HepG2 (cell line): ENCODE measurements around the gene DLG5. TPM values are rescaled to one million over a fixed set of nuclear protein-coding genes. Genes with fewer than 3 reads are reported as not detected.

Experiments
- ARID2 ChIP-seq: sonication (generic); formaldehyde crosslinking; IDR thresholded peaks from 2 replicates; pipeline ENCODE4 v1.8.1; 2022; ENCODE audit warnings: mild to moderate bottlenecking, missing genetic modification reagents, borderline replicate concordance
- ARID5B ChIP-seq: IDR thresholded peaks from 2 replicates; pipeline ENCODE4 v1.4.0; 2020; ENCODE audit warnings: mild to moderate bottlenecking, missing genetic modification reagents
- ARNTL ChIP-seq: sonication (generic); formaldehyde crosslinking; IDR thresholded peaks from 2 replicates; pipeline ENCODE4 v1.4.0; 2020; ENCODE audit warnings: mild to moderate bottlenecking, missing genetic modification reagents
- ATF2 ChIP-seq: sonication (generic); formaldehyde crosslinking; IDR thresholded peaks from 2 replicates; pipeline ENCODE4 v1.4.0; 2020; ENCODE audit warnings: missing genetic modification reagents
- ATF4 ChIP-seq, 2 experiments: fragments of 450-650 bp in 1 of 2; sonication (generic) in 1 of 2; formaldehyde crosslinking; IDR thresholded peaks; 2 replicates each; pipeline versions ENCODE4 v1.5.0 to v1.8.0; 2020 to 2022; ENCODE audit warnings: mild to moderate bottlenecking in 1 of 2, missing genetic modification reagents in 1 of 2
- CERS6 ChIP-seq: sonication (generic); formaldehyde crosslinking; IDR thresholded peaks from 2 replicates; pipeline ENCODE4 v1.5.0; 2020; ENCODE audit warnings: missing genetic modification reagents
- FOXJ3 ChIP-seq: sonication (generic); formaldehyde crosslinking; IDR thresholded peaks from 2 replicates; pipeline ENCODE4 v1.4.0; 2020; ENCODE audit warnings: missing genetic modification reagents, mild to moderate bottlenecking, borderline replicate concordance
- KMT2B ChIP-seq: IDR thresholded peaks from 2 replicates; pipeline ENCODE4 v1.6.1; 2016; ENCODE audit warnings: missing genetic modification reagents, missing compliant biosample characterization
- MED1 ChIP-seq: sonication (generic); formaldehyde crosslinking; IDR thresholded peaks from 2 replicates; pipeline ENCODE4 v1.4.0; 2020; ENCODE audit warnings: missing genetic modification reagents
- NFYC ChIP-seq: IDR thresholded peaks from 2 replicates; pipeline ENCODE4 v1.6.1; 2016; ENCODE audit warnings: missing genetic modification reagents, missing compliant biosample characterization
- PCBP2 ChIP-seq: fragments of 200-400 bp; formaldehyde crosslinking; optimal IDR thresholded peaks from 2 replicates; pipeline ENCODE3; 2018; ENCODE audit warnings: low read length, low read depth; ENCODE audit not compliant: poor library complexity, severe bottlenecking
- PHF21A ChIP-seq: sonication (generic); formaldehyde crosslinking; IDR thresholded peaks from 2 replicates; pipeline ENCODE4 v1.5.0; 2020; ENCODE audit warnings: mild to moderate bottlenecking, missing genetic modification reagents
- POLR2A ChIP-seq, 2 experiments: IDR thresholded peaks; 2 replicates each; pipeline ENCODE4 v1.6.1; 2011; ENCODE audit warnings: low read depth in 2 of 2, low read length in 2 of 2, mild to moderate bottlenecking in 1 of 2, moderate library complexity in 1 of 2; ENCODE audit not compliant: insufficient read depth in 1 of 2
- SP5 ChIP-seq: IDR thresholded peaks from 2 replicates; pipeline ENCODE4 v1.6.1; 2016; ENCODE audit warnings: low read depth, borderline replicate concordance
- TCF7 ChIP-seq: sonication (generic); IDR thresholded peaks from 2 replicates; pipeline ENCODE4 v1.6.1; 2016; ENCODE audit warnings: antibody characterized with exemption, low read depth
- ZFY ChIP-seq: sonication (generic); formaldehyde crosslinking; IDR thresholded peaks from 2 replicates; pipeline ENCODE4 v1.4.0; 2020; ENCODE audit warnings: missing genetic modification reagents
- ZNF275 ChIP-seq: sonication (generic); formaldehyde crosslinking; IDR thresholded peaks from 2 replicates; pipeline ENCODE4 v1.8.0; 2022; ENCODE audit warnings: missing genetic modification reagents, mild to moderate bottlenecking, inconsistent platforms, borderline replicate concordance
- ZNF292 ChIP-seq: sonication (generic); formaldehyde crosslinking; IDR thresholded peaks from 2 replicates; pipeline ENCODE4 v1.8.1; 2022; ENCODE audit warnings: mild to moderate bottlenecking, low read depth, missing genetic modification reagents, borderline replicate concordance
- ZNF709 ChIP-seq: sonication (generic); formaldehyde crosslinking; IDR thresholded peaks from 2 replicates; pipeline ENCODE4 v1.5.0; 2020; ENCODE audit warnings: mild to moderate bottlenecking, missing genetic modification reagents
- ZSCAN22 ChIP-seq: sonication (generic); formaldehyde crosslinking; IDR thresholded peaks from 2 replicates; pipeline ENCODE4 v1.4.0; 2020; ENCODE audit warnings: mild to moderate bottlenecking, missing genetic modification reagents
- polyA plus RNA-seq, 8 experiments: library from polyadenylated mRNA; depleted of rRNA in 3 of 8; stranded (reverse) in 7 of 8; unstranded in 1 of 8; fragments of >200 nt; fragmentation: Illumina TruSeq in 4 of 8; extraction: Trizol in 4 of 8; gene quantifications; 2 replicates each; pipeline versions ENCODE4 v1.2.1 to v1.2.3, GENCODE V29; 2011 to 2016; ENCODE audit warnings: low read depth in 4 of 8, missing spikeins in 1 of 8, mixed read lengths in 1 of 8; ENCODE audit not compliant: insufficient read depth in 1 of 8
- total RNA-seq, 5 experiments: library from RNA; depleted of rRNA; stranded (reverse); fragments of >200 nt; fragmentation: Illumina TruSeq; extraction: Trizol; gene quantifications; 2 replicates each; pipeline ENCODE4 v1.2.3, GENCODE V29; 2016; ENCODE audit warnings: low read depth in 1 of 5

Gene DLG5
- total and polyA plus RNA-seq, 2 of the 13 experiments (the other 11 are each of a cell fraction or from before 2014, with no cell fraction given): 15.5 to 18.2 TPM

GRCh38 chr10:77887631-77888355 is 38.8 kb downstream of the DLG5 start (continued):
- TF ChIP-seq FOXJ3 (CRISPR knock-in tag) (peak; percentile 49; the same call in 1 of the 2 replicates), ZFY (peak; percentile 29; the same call in 1 of the 2 replicates), ZNF275 (no peak), ZSCAN22 (CRISPR knock-in tag) (no peak), ARNTL (0 out of 2 replicates have a peak, but pooled peaks have one; percentile 24), ATF4 (CRISPR knock-in tag; IDR thresholded peaks at IDR 0.05) (no peak), SP5 (CRISPR knock-in tag) (peak; percentile 57; the same call in 1 of the 2 replicates), PCBP2 (no peak), ARID5B (CRISPR knock-in tag) (peak; percentile 44), ZNF709 (peak; percentile 32; the same call in 1 of the 2 replicates), ATF2 (CRISPR knock-in tag) (0 out of 2 replicates have a peak, but pooled peaks have one; percentile 12), POLR2A (IDR thresholded peaks at IDR 0.05; ENCODE audit: insufficient read depth in 1 of 2, low read depth in 2 of 2, low read length in 2 of 2) (peak; percentile 34 to 42; a peak in 3 of 4 replicates), ZNF292 (CRISPR knock-in tag) (0 out of 2 replicates have a peak, but pooled peaks have one; percentile 62), ARID2 (CRISPR knock-in tag) (no peak), PHF21A (CRISPR knock-in tag) (peak; percentile 74), KMT2B (CRISPR knock-in tag) (0 out of 2 replicates have a peak, but pooled peaks have one; percentile 24), NFYC (CRISPR knock-in tag) (no peak), CERS6 (CRISPR knock-in tag) (no peak), MED1 (CRISPR knock-in tag) (peak; percentile 38; the same call in 1 of the 2 replicates), TCF7 (peak; percentile 70)
